ENCODE results near the gene SLC43A2. TPM values are rescaled to one million over a fixed set of nuclear protein-coding genes. Genes with fewer than 3 reads are reported as not detected.
A peak's percentile ranks its signal among the peaks of the same experiment; 100 is the strongest.
"Not testable (repeated sequence)": the region's sequence is repeated elsewhere in the genome, so short reads cannot be mapped to it uniquely, and the experiment has no call there.

The SLC43A2 gene
- total and polyA plus RNA-seq, 5 donors from 2014 or later, result 3.5 to 6.9 (median 5.9) TPM

- not testable (repeated sequence) for H3K27me3 ChIP-seq (ENCODE audit: control insufficient read depth, insufficient read depth, low read length); H3K27ac Mint-ChIP-seq; DNase-seq; H3K4me3 ChIP-seq (ENCODE audit: low read depth, low read length); ATAC-seq (ENCODE audit: low read depth in 2 of 2); H3K27ac ChIP-seq (ENCODE audit: insufficient read depth, low read length, poor library complexity, severe bottlenecking); H3K9me3 ChIP-seq (ENCODE audit: control insufficient read depth in 2 of 2, low read length in 2 of 2); H3K27me3 Mint-ChIP-seq; H3K4me3 Mint-ChIP-seq; H3K9me3 Mint-ChIP-seq
- Mint-ChIP-seq H3K36me3 (peaks cover 36% of the 10 kb centered on the region), H3K4me1 (peaks cover 0 to 10% (median 4%) of the 10 kb centered on the region in 4 donors)
- peaks cover 66% of the 10 kb centered on the region for H3K36me3 ChIP-seq (ENCODE audit: control insufficient read depth, insufficient read depth, low read length)
- peaks cover 18% of the 10 kb centered on the region for H3K4me1 ChIP-seq (ENCODE audit: control insufficient read depth, insufficient read depth, low read length, poor library complexity, severe bottlenecking)
Measured at GRCh38 chr17:1652794-1653193, 24.2 kb upstream of the SLC43A2 start.

- Histone ChIP-seq H3K9me3 (ENCODE audit: control insufficient read depth in 2 of 2, low read length in 2 of 2) (no peaks in the 10 kb centered on the region), H3K4me1 (ENCODE audit: control insufficient read depth, insufficient read depth, low read length, poor library complexity, severe bottlenecking) (peaks cover 18% of the 10 kb centered on the region), H3K27me3 (ENCODE audit: control insufficient read depth, insufficient read depth, low read length) (no peaks in the 10 kb centered on the region), H3K27ac (ENCODE audit: insufficient read depth, low read length, poor library complexity, severe bottlenecking) (no peak overlapping the region), H3K36me3 (ENCODE audit: control insufficient read depth, insufficient read depth, low read length) (peaks cover 58% of the 10 kb centered on the region), H3K4me3 (ENCODE audit: low read depth, low read length) (no peak overlapping the region)
- DNase-seq (no peak), ATAC-seq (ENCODE audit: low read depth in 2 of 2) (no peak)
- Mint-ChIP-seq H3K4me3 (peak overlapping the region in 3 of 4 donors; percentile 31 to 81 (median 54)), H3K27ac (peak overlapping the region in 1 of 3 donors; percentile 67), H3K4me1 (peaks cover 0 to 6% (median 3%) of the 10 kb centered on the region in 4 donors), H3K36me3 (peaks cover 28% of the 10 kb centered on the region), H3K9me3 (peaks cover 0 to 1% (median 0%) of the 10 kb centered on the region in 7 donors), H3K27me3 (no peaks in the 10 kb centered on the region)
Measured at GRCh38 chr17:1651559-1651844, 22.9 kb upstream of the SLC43A2 start.

GRCh38 chr17:1650731-1651558 is 22.3 kb upstream of the SLC43A2 start:
- Mint-ChIP-seq H3K27ac (peak overlapping the region in 1 of 3 donors; percentile 59), H3K9me3 (peaks cover 0 to 1% (median 0%) of the 10 kb centered on the region in 7 donors), H3K4me3 (peak overlapping the region; percentile 15 to 81 (median 57)), H3K27me3 (no peaks in the 10 kb centered on the region), H3K4me1 (peaks cover 0 to 9% (median 2%) of the 10 kb centered on the region in 4 donors), H3K36me3 (peaks cover 23% of the 10 kb centered on the region)
- Histone ChIP-seq H3K36me3 (ENCODE audit: control insufficient read depth, insufficient read depth, low read length) (peaks cover 52% of the 10 kb centered on the region), H3K27ac (ENCODE audit: insufficient read depth, low read length, poor library complexity, severe bottlenecking) (no peak overlapping the region), H3K9me3 (ENCODE audit: control insufficient read depth in 2 of 2, low read length in 2 of 2) (no peaks in the 10 kb centered on the region), H3K4me1 (ENCODE audit: control insufficient read depth, insufficient read depth, low read length, poor library complexity, severe bottlenecking) (peaks cover 18% of the 10 kb centered on the region), H3K27me3 (ENCODE audit: control insufficient read depth, insufficient read depth, low read length) (no peaks in the 10 kb centered on the region), H3K4me3 (ENCODE audit: low read depth, low read length) (no peak overlapping the region)
- DNase-seq, result no peak
- no peak for ATAC-seq (ENCODE audit: low read depth in 2 of 2)

DNA sequence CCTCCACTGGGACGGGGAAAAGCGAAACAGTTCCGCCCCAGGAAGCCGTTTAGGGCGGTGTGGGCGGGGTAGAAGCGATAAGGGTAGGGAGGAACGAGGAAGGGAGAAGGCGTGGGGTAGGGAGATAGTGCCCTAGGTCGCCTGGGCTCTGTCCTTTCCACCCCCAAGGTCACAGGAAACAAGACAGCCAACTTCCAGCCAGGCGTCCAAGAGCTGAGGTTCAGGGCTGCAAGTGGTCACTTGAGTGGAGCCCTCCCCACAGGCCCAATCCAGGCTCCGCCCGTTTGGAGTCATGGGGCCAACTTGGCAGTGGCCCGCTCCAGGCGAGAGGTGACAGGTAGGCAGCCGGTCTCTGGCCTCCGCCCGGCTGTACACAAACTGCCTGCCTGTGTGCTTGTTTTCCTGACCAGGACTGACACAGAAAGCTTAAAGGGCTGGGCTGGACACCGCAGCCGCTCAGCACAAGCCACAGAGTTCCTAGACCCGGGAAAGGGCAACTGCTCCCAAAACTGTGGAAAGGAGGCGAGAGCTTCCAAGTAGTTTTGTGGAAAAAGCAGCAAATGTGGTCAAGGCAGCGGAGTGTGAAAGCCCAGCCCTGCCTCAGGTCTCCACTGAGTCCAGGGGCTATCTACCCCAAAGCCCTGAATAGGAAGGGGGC is 21.3 kb upstream of the SLC43A2 start, which contains the start of gene RILP:
Gene RILP, minus strand, starts transcription at position 23 of the 658 bp plus-strand sequence. CDS start 62 bp downstream, outside the sequence.
- DNase-seq, result peak in 1 of 3 donors; percentile 63
- Mint-ChIP-seq H3K27ac (peak within 1 kb of the TSS in 1 of 3 donors; percentile 38), H3K27me3 (no peaks in the 10 kb centered on the region), H3K9me3 (no peaks in the 10 kb centered on the region), H3K4me3 (peak within 1 kb of the TSS; percentile 70 to 81 (median 78)), H3K36me3 (peaks cover 20% of the 10 kb centered on the region), H3K4me1 (peaks cover 0 to 12% (median 3%) of the 10 kb centered on the region in 4 donors)
- no peaks in the 10 kb centered on the region for H3K27me3 ChIP-seq (ENCODE audit: control insufficient read depth, insufficient read depth, low read length)
- H3K9me3 ChIP-seq (ENCODE audit: control insufficient read depth in 2 of 2, low read length in 2 of 2), result no peaks in the 10 kb centered on the region
- H3K4me1 ChIP-seq (ENCODE audit: control insufficient read depth, insufficient read depth, low read length, poor library complexity, severe bottlenecking), result peaks cover 18% of the 10 kb centered on the region
- H3K4me3 ChIP-seq (ENCODE audit: low read depth, low read length), result no peak within 1 kb of the TSS
- peak within 1 kb of the TSS; percentile 76 for H3K27ac ChIP-seq (ENCODE audit: insufficient read depth, low read length, poor library complexity, severe bottlenecking)
- no peak for ATAC-seq (ENCODE audit: low read depth in 2 of 2)
- H3K36me3 ChIP-seq (ENCODE audit: control insufficient read depth, insufficient read depth, low read length), result peaks cover 45% of the 10 kb centered on the region

DNA sequence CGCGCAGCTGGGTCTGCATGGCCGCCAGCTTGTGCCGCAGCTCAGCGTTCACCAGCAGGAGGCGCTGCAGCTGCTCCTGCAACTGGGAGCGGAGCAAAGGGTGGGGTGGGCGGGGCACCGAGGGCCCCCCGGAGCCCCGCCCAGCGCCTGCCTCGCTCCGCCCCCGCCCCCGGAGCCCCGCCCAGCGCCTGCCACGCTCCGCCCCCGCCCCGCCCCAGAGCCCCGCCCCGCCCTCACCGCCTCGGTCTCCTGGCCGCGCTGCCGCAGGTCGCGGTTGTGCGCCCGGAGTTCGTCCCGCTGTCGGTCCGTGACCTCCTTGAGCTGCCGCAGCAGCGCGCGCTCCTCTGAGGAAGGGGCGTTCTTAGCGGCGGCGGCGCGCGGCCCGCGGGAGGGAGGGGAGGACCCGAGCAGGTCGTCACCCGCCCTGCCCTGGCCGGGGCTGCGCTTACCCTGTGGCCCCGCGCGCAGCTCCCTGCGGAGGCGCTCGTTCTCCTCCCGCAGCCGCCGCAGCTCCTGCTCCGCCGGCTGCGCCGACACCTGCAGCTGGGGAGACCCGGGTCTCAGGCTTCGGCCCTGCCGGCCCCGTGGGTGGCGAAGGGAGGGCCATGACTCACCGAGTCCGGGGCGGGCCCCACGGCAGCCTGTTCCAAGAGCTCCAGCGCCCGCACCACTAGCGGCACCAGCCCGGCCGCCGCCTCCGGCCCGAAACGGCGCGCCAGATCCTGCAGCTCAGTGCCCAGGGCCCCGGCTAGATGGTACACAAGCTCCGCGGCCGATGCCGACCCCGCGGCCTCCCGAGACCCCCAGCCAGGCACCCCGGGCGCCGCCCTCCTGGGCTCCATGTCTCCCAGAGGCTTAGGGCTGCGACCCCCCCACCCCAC is 20.6 kb upstream of the SLC43A2 start:
- ATAC-seq (ENCODE audit: low read depth in 2 of 2) (peak; percentile 80 to 84), DNase-seq (peak; percentile 91 to 95 (median 94))
- peak overlapping the region; percentile 76 for H3K27ac ChIP-seq (ENCODE audit: insufficient read depth, low read length, poor library complexity, severe bottlenecking)
- no peaks in the 10 kb centered on the region for H3K27me3 Mint-ChIP-seq
- H3K4me1 ChIP-seq (ENCODE audit: control insufficient read depth, insufficient read depth, low read length, poor library complexity, severe bottlenecking), result peaks cover 25% of the 10 kb centered on the region
- H3K36me3 ChIP-seq (ENCODE audit: control insufficient read depth, insufficient read depth, low read length), result peaks cover 37% of the 10 kb centered on the region
- peak overlapping the region; percentile 70 to 80 (median 76) for H3K4me3 Mint-ChIP-seq
- H3K27me3 ChIP-seq (ENCODE audit: control insufficient read depth, insufficient read depth, low read length), result no peaks in the 10 kb centered on the region
- H3K4me3 ChIP-seq (ENCODE audit: low read depth, low read length), result no peak overlapping the region
- H3K27ac Mint-ChIP-seq, result peak overlapping the region in 1 of 3 donors; percentile 38
- peaks cover 18% of the 10 kb centered on the region for H3K36me3 Mint-ChIP-seq
- H3K9me3 ChIP-seq (ENCODE audit: control insufficient read depth in 2 of 2, low read length in 2 of 2), result no peaks in the 10 kb centered on the region
- H3K4me1 Mint-ChIP-seq, result peaks cover 0 to 12% (median 7%) of the 10 kb centered on the region in 4 donors
- no peaks in the 10 kb centered on the region for H3K9me3 Mint-ChIP-seq

GRCh38 chr17:1648173-1648962 is 19.7 kb upstream of the SLC43A2 start:
- peak overlapping the region; percentile 34 for H3K27ac ChIP-seq (ENCODE audit: insufficient read depth, low read length, poor library complexity, severe bottlenecking)
- peak overlapping the region; percentile 24 for H3K4me3 ChIP-seq (ENCODE audit: low read depth, low read length)
- Mint-ChIP-seq H3K4me3 (peak overlapping the region; percentile 69 to 80 (median 76)), H3K27me3 (no peaks in the 10 kb centered on the region), H3K27ac (peak overlapping the region in 1 of 3 donors; percentile 38), H3K36me3 (peaks cover 9% of the 10 kb centered on the region), H3K4me1 (peaks cover 0 to 15% (median 7%) of the 10 kb centered on the region in 4 donors), H3K9me3 (peaks cover 0 to 1% (median 0%) of the 10 kb centered on the region in 7 donors)
- ATAC-seq (ENCODE audit: low read depth in 2 of 2) (peak; percentile 3 to 5), DNase-seq (peak in 1 of 3 donors; percentile 14)
- H3K9me3 ChIP-seq (ENCODE audit: control insufficient read depth in 2 of 2, low read length in 2 of 2), result no peaks in the 10 kb centered on the region
- H3K27me3 ChIP-seq (ENCODE audit: control insufficient read depth, insufficient read depth, low read length), result no peaks in the 10 kb centered on the region
- peaks cover 34% of the 10 kb centered on the region for H3K4me1 ChIP-seq (ENCODE audit: control insufficient read depth, insufficient read depth, low read length, poor library complexity, severe bottlenecking)
- peaks cover 29% of the 10 kb centered on the region for H3K36me3 ChIP-seq (ENCODE audit: control insufficient read depth, insufficient read depth, low read length)

Data from CD4-positive, CD25-positive, alpha-beta regulatory T cell (primary cell).